ENCODE results near the gene PNO1.

PNO1 gene

DNA sequence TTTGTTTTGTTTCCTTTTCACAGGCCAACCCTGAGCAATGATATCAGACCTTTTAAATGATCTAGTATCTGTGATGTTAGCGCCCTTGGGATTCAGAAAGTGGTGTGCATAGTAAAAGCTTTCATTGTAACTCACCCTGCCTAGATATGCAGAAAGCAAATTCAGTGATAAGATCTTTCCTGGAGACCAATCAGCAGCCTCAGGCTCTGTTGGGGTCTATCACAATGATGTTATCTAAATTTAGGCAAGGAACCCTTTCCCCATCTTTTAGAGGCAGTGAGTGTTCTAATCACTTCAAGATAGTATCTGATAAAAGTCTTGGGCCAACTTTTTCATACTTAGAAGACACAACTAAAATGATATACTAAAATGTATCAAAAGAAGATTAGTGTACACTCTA, 23.6 kb upstream of the PNO1 start:
- H3K4me1 ChIP-seq: peaks cover 5% of the 10 kb centered on the region; the same call in 1 of the 2 replicates
- H3K9me3 ChIP-seq: no peaks in the 10 kb centered on the region
- no peaks in the 10 kb centered on the region for H3K27me3 ChIP-seq (ENCODE audit: low read depth)
- no peak for DNase-seq (ENCODE audit: low spot score in 2 of 2)
- 0 out of 2 replicates have a peak, but pooled peaks cover 5% of the 10 kb centered on the region for H3K36me3 ChIP-seq (replicated peaks)
- in situ Hi-C loops (cut with MboI; ENCODE audit: low sequenced_read_pairs): no loop called here
- no peak overlapping the region for H3K4me3 ChIP-seq

GRCh38 chr2:68134554-68134953, 23.1 kb upstream of the PNO1 start:
- peaks cover 5% of the 10 kb centered on the region; the same call in 1 of the 2 replicates for H3K4me1 ChIP-seq
- in situ Hi-C loops (cut with MboI; ENCODE audit: low sequenced_read_pairs): no loop called here
- H3K36me3 ChIP-seq (replicated peaks): 0 out of 2 replicates have a peak, but pooled peaks cover 5% of the 10 kb centered on the region
- H3K27me3 ChIP-seq (ENCODE audit: low read depth): no peaks in the 10 kb centered on the region
- H3K4me3 ChIP-seq: no peak overlapping the region
- no peaks in the 10 kb centered on the region for H3K9me3 ChIP-seq
- peak in 1 of 2 experiments; percentile 26 for DNase-seq (ENCODE audit: low spot score in 2 of 2)

GRCh38 chr2:68135448-68136320, 22.0 kb upstream of the PNO1 start:
- Histone ChIP-seq H3K4me1 (peaks cover 5% of the 10 kb centered on the region; the same call in 1 of the 2 replicates), H3K36me3 (replicated peaks) (0 out of 2 replicates have a peak, but pooled peaks cover 5% of the 10 kb centered on the region), H3K4me3 (no peak overlapping the region), H3K27me3 (ENCODE audit: low read depth) (no peaks in the 10 kb centered on the region), H3K9me3 (no peaks in the 10 kb centered on the region)
- peak in 1 of 2 experiments; percentile 22 for DNase-seq (ENCODE audit: low spot score in 2 of 2)
- in situ Hi-C loops (cut with MboI; ENCODE audit: low sequenced_read_pairs): no loop called here

DNA sequence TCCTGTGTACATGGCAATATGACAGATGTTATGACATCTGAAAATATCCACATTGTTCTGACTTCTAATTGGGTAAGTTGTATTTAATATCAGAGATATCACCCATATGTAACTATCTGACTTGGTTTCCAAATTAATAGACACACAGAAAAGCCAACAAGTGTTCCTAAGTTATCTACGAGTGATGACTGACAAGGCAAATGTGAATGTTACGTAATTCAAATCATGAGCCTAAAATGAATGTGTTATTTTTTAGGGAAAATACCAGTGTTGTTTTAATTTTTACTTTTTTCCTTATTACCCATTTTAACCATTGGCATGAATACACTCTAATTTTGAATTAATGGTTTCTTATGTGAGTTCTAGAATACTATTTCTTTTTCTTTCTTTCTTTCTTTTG, 15.8 kb upstream of the PNO1 start:
- H3K4me1 ChIP-seq: no peaks in the 10 kb centered on the region
- no peak for DNase-seq (ENCODE audit: low spot score in 2 of 2)

GRCh38 chr2:68151037-68151436, 6.7 kb upstream of the PNO1 start:
- DNase-seq (ENCODE audit: low spot score in 2 of 2): no peak
- Histone ChIP-seq H3K4me1 (peaks cover 6% of the 10 kb centered on the region), H3K36me3 (replicated peaks) (no peaks in the 10 kb centered on the region; the same call in 1 of the 2 replicates), H3K27me3 (ENCODE audit: low read depth) (no peaks in the 10 kb centered on the region), H3K9me3 (no peaks in the 10 kb centered on the region), H3K4me3 (no peak overlapping the region)
- in situ Hi-C loops (cut with MboI; ENCODE audit: low sequenced_read_pairs): no loop called here

More for the DNA sequence above, 15.8 kb upstream of the PNO1 start:
- H3K9me3 ChIP-seq: no peaks in the 10 kb centered on the region
- in situ Hi-C loops (cut with MboI; ENCODE audit: low sequenced_read_pairs): no loop called here
- no peaks in the 10 kb centered on the region for H3K36me3 ChIP-seq (replicated peaks)
- no peak overlapping the region for H3K4me3 ChIP-seq
- no peaks in the 10 kb centered on the region for H3K27me3 ChIP-seq (ENCODE audit: low read depth)

- H3K27me3 ChIP-seq (ENCODE audit: low read depth): no peaks in the 10 kb centered on the region
- DNase-seq (ENCODE audit: low spot score in 2 of 2): no peak
- H3K36me3 ChIP-seq (replicated peaks): no peaks in the 10 kb centered on the region; the same call in 1 of the 2 replicates
- no peaks in the 10 kb centered on the region for H3K9me3 ChIP-seq
- in situ Hi-C loops (cut with MboI; ENCODE audit: low sequenced_read_pairs): no loop called here
- H3K4me1 ChIP-seq: peaks cover 9% of the 10 kb centered on the region
- H3K4me3 ChIP-seq: no peak overlapping the region
Observed at GRCh38 chr2:68152681-68153347, 4.9 kb upstream of the PNO1 start.

- peaks cover 3% of the 10 kb centered on the region for H3K4me1 ChIP-seq
Observed at GRCh38 chr2:68155618-68156017, 2.1 kb upstream of the PNO1 start.

GRCh38 chr2:68156419-68156818, 1.3 kb upstream of the PNO1 start:
- in situ Hi-C loops (cut with MboI; ENCODE audit: low sequenced_read_pairs): no loop called here
- H3K4me3 ChIP-seq: peak overlapping the region; percentile 87

More at GRCh38 chr2:68155618-68156017, 2.1 kb upstream of the PNO1 start:
- no peak overlapping the region for H3K4me3 ChIP-seq
- no peaks in the 10 kb centered on the region for H3K27me3 ChIP-seq (ENCODE audit: low read depth)
- no peaks in the 10 kb centered on the region for H3K9me3 ChIP-seq
- H3K36me3 ChIP-seq (replicated peaks): peaks cover 7% of the 10 kb centered on the region
- no peak for DNase-seq (ENCODE audit: low spot score in 2 of 2)
- in situ Hi-C loops (cut with MboI; ENCODE audit: low sequenced_read_pairs): no loop called here

DNA sequence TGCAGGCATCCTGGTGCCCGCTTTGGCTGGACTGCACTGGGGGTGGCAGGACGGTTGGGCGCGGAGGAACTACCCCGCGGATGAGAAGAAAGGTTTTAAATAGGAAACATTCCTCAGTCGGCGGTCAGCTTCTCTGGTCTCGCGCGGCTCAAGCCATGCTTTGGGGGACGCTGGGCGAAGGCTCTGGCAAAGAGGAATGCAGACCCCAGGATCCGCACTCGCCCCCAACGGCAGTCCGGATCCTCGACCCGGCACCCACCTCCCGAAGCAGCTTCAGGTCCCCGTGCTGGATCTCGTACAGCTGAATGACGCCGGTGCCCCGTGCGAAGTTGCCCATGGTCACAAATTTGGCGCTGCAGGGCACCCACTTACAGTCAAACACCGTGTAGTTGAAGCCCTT, 686 bp upstream of the PNO1 start:
- Histone ChIP-seq H3K36me3 (replicated peaks) (peaks cover 19% of the 10 kb centered on the region), H3K4me1 (peaks cover 3% of the 10 kb centered on the region), H3K4me3 (peak overlapping the region; percentile 87), H3K27me3 (ENCODE audit: low read depth) (no peaks in the 10 kb centered on the region), H3K9me3 (no peaks in the 10 kb centered on the region)
- no peak for DNase-seq (ENCODE audit: low spot score in 2 of 2)
- in situ Hi-C loops (cut with MboI; ENCODE audit: low sequenced_read_pairs): no loop called here

More at GRCh38 chr2:68156419-68156818, 1.3 kb upstream of the PNO1 start:
- H3K27me3 ChIP-seq (ENCODE audit: low read depth): no peaks in the 10 kb centered on the region
- DNase-seq (ENCODE audit: low spot score in 2 of 2): no peak
- H3K36me3 ChIP-seq (replicated peaks): peaks cover 15% of the 10 kb centered on the region
- no peaks in the 10 kb centered on the region for H3K9me3 ChIP-seq
- H3K4me1 ChIP-seq: peaks cover 3% of the 10 kb centered on the region

GRCh38 chr2:68158134-68158447, 403 bp downstream of the PNO1 start:
- Histone ChIP-seq H3K27me3 (ENCODE audit: low read depth) (no peaks in the 10 kb centered on the region), H3K4me1 (peaks cover 3% of the 10 kb centered on the region), H3K4me3 (peak overlapping the region; percentile 87), H3K36me3 (replicated peaks) (peaks cover 30% of the 10 kb centered on the region), H3K9me3 (no peaks in the 10 kb centered on the region)
- in situ Hi-C loops (cut with MboI; ENCODE audit: low sequenced_read_pairs): no loop called here
- DNase-seq (ENCODE audit: low spot score in 2 of 2): no peak

DNA sequence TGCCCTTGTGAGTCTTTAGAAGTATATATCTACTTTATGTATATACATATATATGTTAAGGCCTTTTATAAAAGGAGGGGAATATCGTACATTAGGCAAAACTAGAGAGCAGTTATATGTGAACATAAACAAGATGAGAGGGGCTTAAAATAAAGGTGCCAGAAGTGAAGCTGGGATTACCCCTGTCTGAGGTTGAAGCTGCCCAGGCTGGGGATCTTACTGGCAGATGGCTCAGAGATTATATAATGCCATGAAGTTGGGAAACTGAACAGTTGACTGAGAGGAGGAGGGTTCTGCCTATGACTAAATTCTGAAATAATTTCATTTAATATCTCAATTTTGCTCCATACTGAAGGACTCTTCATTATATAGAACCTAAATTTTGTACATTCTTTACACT, 6.0 kb downstream of the PNO1 start:
- Histone ChIP-seq H3K36me3 (replicated peaks) (peaks cover 58% of the 10 kb centered on the region), H3K4me1 (peaks cover 11% of the 10 kb centered on the region), H3K9me3 (no peaks in the 10 kb centered on the region), H3K4me3 (no peak overlapping the region), H3K27me3 (ENCODE audit: low read depth) (no peaks in the 10 kb centered on the region)
- in situ Hi-C loops (cut with MboI; ENCODE audit: low sequenced_read_pairs): no loop called here
- no peak for DNase-seq (ENCODE audit: low spot score in 2 of 2)

DNA sequence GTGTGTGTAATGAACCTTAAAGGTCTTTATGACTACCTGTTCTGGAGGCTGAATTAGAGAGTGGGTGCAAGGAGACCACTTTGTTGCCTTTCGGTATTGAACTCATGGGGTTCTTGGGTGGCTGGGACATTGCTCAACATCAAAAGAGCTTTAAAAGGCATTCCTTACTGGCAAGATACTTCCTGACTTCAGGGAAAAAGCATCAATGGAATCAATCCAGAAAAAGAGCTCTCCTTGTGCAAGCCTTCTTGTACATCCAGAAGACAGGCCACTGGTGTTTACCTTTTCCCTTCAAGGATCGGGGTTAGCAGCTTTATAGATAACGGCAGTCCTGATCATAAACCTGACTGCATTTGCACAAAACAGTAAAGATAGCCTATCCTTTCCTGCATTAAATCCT, 9.5 kb downstream of the PNO1 start:
- no peak overlapping the region for H3K4me3 ChIP-seq
- DNase-seq (ENCODE audit: low spot score in 2 of 2): no peak
- H3K36me3 ChIP-seq (replicated peaks): peaks cover 54% of the 10 kb centered on the region
- H3K9me3 ChIP-seq: no peaks in the 10 kb centered on the region
- in situ Hi-C loops (cut with MboI; ENCODE audit: low sequenced_read_pairs): no loop called here
- peaks cover 11% of the 10 kb centered on the region for H3K4me1 ChIP-seq
- no peaks in the 10 kb centered on the region for H3K27me3 ChIP-seq (ENCODE audit: low read depth)

GRCh38 chr2:68169308-68169707, 11.6 kb downstream of the PNO1 start:
- in situ Hi-C loops (cut with MboI; ENCODE audit: low sequenced_read_pairs): no loop called here

DNA sequence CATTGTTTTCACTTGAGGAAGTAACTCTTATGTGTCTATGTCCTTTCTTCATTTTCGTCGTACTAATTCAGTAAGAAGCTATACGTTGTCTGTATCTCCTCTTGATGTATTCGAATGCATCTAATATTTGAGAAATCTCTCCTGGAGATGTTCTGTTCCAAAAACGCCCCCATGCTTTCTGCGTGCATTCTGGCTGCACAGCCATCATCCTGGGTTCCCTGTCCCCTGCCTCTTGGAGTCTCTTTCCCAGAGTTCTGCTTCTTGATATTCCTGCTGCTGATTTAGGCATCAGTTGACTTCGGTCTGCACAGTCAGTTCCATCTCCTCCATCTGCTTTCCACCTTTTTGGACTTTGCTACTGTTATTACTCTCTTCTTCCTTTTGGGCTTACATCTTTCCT, 13.5 kb downstream of the PNO1 start:
- peaks cover 6% of the 10 kb centered on the region for H3K4me1 ChIP-seq
- no peak for DNase-seq (ENCODE audit: low spot score in 2 of 2)
- no peaks in the 10 kb centered on the region for H3K27me3 ChIP-seq (ENCODE audit: low read depth)
- peaks cover 48% of the 10 kb centered on the region for H3K36me3 ChIP-seq (replicated peaks)
- in situ Hi-C loops (cut with MboI; ENCODE audit: low sequenced_read_pairs): no loop called here
- no peaks in the 10 kb centered on the region for H3K9me3 ChIP-seq
- H3K4me3 ChIP-seq: no peak overlapping the region

More at GRCh38 chr2:68169308-68169707, 11.6 kb downstream of the PNO1 start:
- no peaks in the 10 kb centered on the region for H3K9me3 ChIP-seq
- H3K36me3 ChIP-seq (replicated peaks): peaks cover 43% of the 10 kb centered on the region
- no peaks in the 10 kb centered on the region for H3K27me3 ChIP-seq (ENCODE audit: low read depth)
- no peak for DNase-seq (ENCODE audit: low spot score in 2 of 2)
- no peak overlapping the region for H3K4me3 ChIP-seq
- H3K4me1 ChIP-seq: peaks cover 11% of the 10 kb centered on the region

All from HAP-1 (cell line).